ENCODE results near the gene SPATA31C1. TPM values are rescaled to one million over a fixed set of nuclear protein-coding genes. Genes with fewer than 3 reads are reported as not detected.
A peak's percentile ranks its signal among the peaks of the same experiment; 100 is the strongest.

The SPATA31C1 gene
- polyA plus RNA-seq, 3 donors, result not detected

DNA sequence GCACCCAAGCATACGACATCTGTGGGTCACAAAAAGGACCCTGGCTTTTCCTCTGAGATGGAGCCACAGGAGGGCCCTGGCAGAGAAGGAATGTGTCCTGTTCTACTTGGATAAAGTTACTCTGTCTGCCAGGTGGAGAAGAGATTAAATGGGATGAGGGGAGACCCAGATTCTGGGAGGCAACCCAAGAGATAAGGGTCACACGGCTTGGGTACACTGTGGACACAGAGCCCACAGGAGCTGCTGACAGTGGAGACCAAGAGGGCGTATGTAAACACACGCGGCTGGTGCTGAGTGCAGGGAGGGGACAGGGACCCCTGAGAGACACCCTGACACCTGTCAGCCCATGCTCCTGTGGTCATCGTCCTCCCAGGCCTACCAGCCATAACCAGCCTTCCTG, 50.4 kb downstream of the SPATA31C1 start:
- intact Hi-C loops (cut with micrococcal nuclease), result no loop called here
- no peak overlapping the region for H3K4me2 ChIP-seq (replicated peaks; ENCODE audit: extremely low read depth, low read length, poor library complexity, severe bottlenecking)
- WGBS (ENCODE audit: insufficient coverage), result 92% methylated on average over 6 of the region's 6 CpGs
- H4K20me1 ChIP-seq (ENCODE audit: insufficient read depth, low read length), result no peaks in the 10 kb centered on the region
- Mint-ChIP-seq H3K9me3 (peaks cover 0 to 3% (median 0%) of the 10 kb centered on the region in 7 donors), H3K27ac (peak overlapping the region in 2 of 7 donors; percentile 27 to 52), H3K27me3 (ENCODE audit: low read depth in 3 of 3) (no peaks in the 10 kb centered on the region), H3K4me3 (no peak overlapping the region), H3K36me3 (peaks cover 27 to 30% of the 10 kb centered on the region in 2 donors), H3K4me1 (peaks cover 2% of the 10 kb centered on the region)
- no peak for DNase-seq
- H3K36me3 ChIP-seq (replicated peaks in 1 of 2; ENCODE audit: control insufficient read depth in 1 of 2, insufficient read depth in 2 of 2, low read length in 2 of 2), result peaks cover 10 to 27% of the 10 kb centered on the region in 2 donors
- no peak overlapping the region for H2AFZ ChIP-seq (ENCODE audit: insufficient read depth, low read depth, low read length, poor library complexity, severe bottlenecking)
- no peaks in the 10 kb centered on the region for H3K9me3 ChIP-seq (replicated peaks in 1 of 2; ENCODE audit: control insufficient read depth in 1 of 2, insufficient read depth in 1 of 2, low read length in 2 of 2)
- peaks cover under 1 to 3% of the 10 kb centered on the region in 2 donors for H3K4me1 ChIP-seq (ENCODE audit: control insufficient read depth in 1 of 2, insufficient read depth in 2 of 2, low read length in 2 of 2)
- H3K4me3 ChIP-seq (replicated peaks in 1 of 3; ENCODE audit: low read depth in 2 of 3, low read length in 3 of 3), result no peak overlapping the region
- no peaks in the 10 kb centered on the region for H3K27me3 ChIP-seq (ENCODE audit: control insufficient read depth in 2 of 2, insufficient read depth in 2 of 2, low read length in 2 of 2)
- H3K9ac ChIP-seq (ENCODE audit: insufficient read depth, low read length, poor library complexity, severe bottlenecking), result no peak overlapping the region
- TF ChIP-seq, protein P1, sequence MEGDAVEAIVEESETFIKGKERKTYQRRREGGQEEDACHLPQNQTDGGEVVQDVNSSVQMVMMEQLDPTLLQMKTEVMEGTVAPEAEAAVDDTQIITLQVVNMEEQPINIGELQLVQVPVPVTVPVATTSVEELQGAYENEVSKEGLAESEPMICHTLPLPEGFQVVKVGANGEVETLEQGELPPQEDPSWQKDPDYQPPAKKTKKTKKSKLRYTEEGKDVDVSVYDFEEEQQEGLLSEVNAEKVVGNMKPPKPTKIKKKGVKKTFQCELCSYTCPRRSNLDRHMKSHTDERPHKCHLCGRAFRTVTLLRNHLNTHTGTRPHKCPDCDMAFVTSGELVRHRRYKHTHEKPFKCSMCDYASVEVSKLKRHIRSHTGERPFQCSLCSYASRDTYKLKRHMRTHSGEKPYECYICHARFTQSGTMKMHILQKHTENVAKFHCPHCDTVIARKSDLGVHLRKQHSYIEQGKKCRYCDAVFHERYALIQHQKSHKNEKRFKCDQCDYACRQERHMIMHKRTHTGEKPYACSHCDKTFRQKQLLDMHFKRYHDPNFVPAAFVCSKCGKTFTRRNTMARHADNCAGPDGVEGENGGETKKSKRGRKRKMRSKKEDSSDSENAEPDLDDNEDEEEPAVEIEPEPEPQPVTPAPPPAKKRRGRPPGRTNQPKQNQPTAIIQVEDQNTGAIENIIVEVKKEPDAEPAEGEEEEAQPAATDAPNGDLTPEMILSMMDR (IDR thresholded peaks at IDR 0.05), result no peak
- H3K27ac ChIP-seq (ENCODE audit: low read depth in 1 of 2, low read length in 2 of 2), result no peak overlapping the region
- no peaks in the 10 kb centered on the region for H3K79me2 ChIP-seq (ENCODE audit: insufficient read depth, low read length)

DNA sequence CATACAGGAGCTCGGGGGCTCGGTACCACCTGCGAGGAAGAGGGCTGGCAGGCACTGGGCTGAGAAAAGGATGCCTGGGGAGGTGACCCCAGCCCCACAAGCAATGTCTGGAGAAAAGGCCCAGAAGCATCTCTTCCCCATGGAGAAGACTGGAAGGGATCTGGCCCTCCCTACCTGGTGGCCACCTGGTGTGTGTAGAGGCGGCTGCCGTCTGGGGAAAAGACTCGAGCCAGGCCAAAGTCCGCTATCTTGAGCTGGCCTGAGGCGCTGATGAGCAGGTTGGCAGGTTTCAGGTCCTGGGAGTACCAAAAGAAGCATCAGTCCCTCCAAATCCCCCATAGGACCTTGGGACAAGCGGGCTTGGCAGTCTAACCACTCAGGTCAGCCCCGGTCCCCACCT, 52.8 kb downstream of the SPATA31C1 start:
- no peak overlapping the region for H3K4me2 ChIP-seq (replicated peaks; ENCODE audit: extremely low read depth, low read length, poor library complexity, severe bottlenecking)
- H3K27ac Mint-ChIP-seq, result peak overlapping the region in 2 of 7 donors; percentile 74 to 82
- H2AFZ ChIP-seq (ENCODE audit: insufficient read depth, low read depth, low read length, poor library complexity, severe bottlenecking), result no peak overlapping the region
- H3K79me2 ChIP-seq (ENCODE audit: insufficient read depth, low read length), result no peaks in the 10 kb centered on the region
- H3K27ac ChIP-seq (ENCODE audit: low read depth in 1 of 2, low read length in 2 of 2), result no peak overlapping the region
- no peaks in the 10 kb centered on the region for H3K27me3 Mint-ChIP-seq (ENCODE audit: low read depth in 3 of 3)
- H3K9ac ChIP-seq (ENCODE audit: insufficient read depth, low read length, poor library complexity, severe bottlenecking), result no peak overlapping the region
- peaks cover 10 to 27% of the 10 kb centered on the region in 2 donors for H3K36me3 ChIP-seq (replicated peaks in 1 of 2; ENCODE audit: control insufficient read depth in 1 of 2, insufficient read depth in 2 of 2, low read length in 2 of 2)
- no peaks in the 10 kb centered on the region for H3K9me3 Mint-ChIP-seq
- 98% methylated on average over 7 of the region's 10 CpGs for whole genome bisulfite sequencing (ENCODE audit: insufficient coverage)
- no peak overlapping the region for H3K4me3 Mint-ChIP-seq
- peaks cover 9% of the 10 kb centered on the region for H3K4me1 Mint-ChIP-seq
- H3K9me3 ChIP-seq (replicated peaks in 1 of 2; ENCODE audit: control insufficient read depth in 1 of 2, insufficient read depth in 1 of 2, low read length in 2 of 2), result no peaks in the 10 kb centered on the region
- intact Hi-C loops (cut with micrococcal nuclease), result loop anchor here (10.0 kb wide), 3 partner anchors 176 to 1206 kb away; partner anchors contain the start of gene SPIN1 (in 1 of the 2)
- no peak overlapping the region for H3K4me3 ChIP-seq (replicated peaks in 1 of 3; ENCODE audit: low read depth in 2 of 3, low read length in 3 of 3)
- peaks cover 27 to 30% of the 10 kb centered on the region in 2 donors for H3K36me3 Mint-ChIP-seq
- peaks cover 17 to 18% of the 10 kb centered on the region in 2 donors for H3K4me1 ChIP-seq (ENCODE audit: control insufficient read depth in 1 of 2, insufficient read depth in 2 of 2, low read length in 2 of 2)
- no peaks in the 10 kb centered on the region for H3K27me3 ChIP-seq (ENCODE audit: control insufficient read depth in 2 of 2, insufficient read depth in 2 of 2, low read length in 2 of 2)
- DNase-seq, result no peak
- H4K20me1 ChIP-seq (ENCODE audit: insufficient read depth, low read length), result no peaks in the 10 kb centered on the region
- TF ChIP-seq, protein P1 (IDR thresholded peaks at IDR 0.05), result no peak
